ENCODE measurements around the gene NOP53.
"Not testable (repeated sequence)": the region's sequence is repeated elsewhere in the genome, so short reads cannot be mapped to it uniquely, and the experiment has no call there.

NOP53 gene

DNA sequence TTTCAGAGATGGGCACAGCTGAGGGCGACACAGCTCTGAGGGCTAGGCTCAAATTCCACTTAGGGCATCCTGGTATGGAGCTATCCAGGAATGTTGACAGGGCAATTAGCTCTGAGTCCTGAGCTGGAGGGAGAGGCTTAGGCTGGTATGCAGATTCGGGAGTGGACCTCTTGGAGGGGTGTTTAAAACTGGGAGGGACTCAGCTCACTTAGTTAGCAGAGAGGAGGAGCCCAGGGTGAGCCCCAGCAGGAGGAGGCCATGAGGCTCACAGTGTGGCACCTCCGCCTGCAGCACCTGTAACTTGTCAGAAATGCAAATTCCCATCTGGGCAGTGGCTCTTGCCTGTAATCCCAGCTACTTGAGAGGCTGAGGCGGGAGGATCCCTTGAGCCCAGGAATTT, 10.2 kb upstream of the NOP53 start:
- Histone ChIP-seq H2AFZ (ENCODE audit: low read depth, low read length) (no peak overlapping the region), H3K36me3 (replicated peaks; ENCODE audit: low read depth, low read length) (no peaks in the 10 kb centered on the region), H3K79me2 (ENCODE audit: low read length) (no peaks in the 10 kb centered on the region), H3K4me1 (ENCODE audit: low read length) (no peaks in the 10 kb centered on the region), H3K27me3 (ENCODE audit: low read depth, low read length) (no peaks in the 10 kb centered on the region), H3K9ac (ENCODE audit: low read length) (no peak overlapping the region), H3K4me2 (ENCODE audit: low read length) (no peak overlapping the region), H3K27ac (ENCODE audit: low read length) (no peak overlapping the region), H4K20me1 (ENCODE audit: insufficient read depth, low read length) (no peaks in the 10 kb centered on the region), H3K9me3 (ENCODE audit: insufficient read depth, low read length) (no peaks in the 10 kb centered on the region), H3K4me3 (ENCODE audit: low read length) (no peak overlapping the region)
- TF ChIP-seq EZH2phosphoT487 (IDR thresholded peaks at IDR 0.05; ENCODE audit: low read depth): no peak
- TF ChIP-seq, protein P1, sequence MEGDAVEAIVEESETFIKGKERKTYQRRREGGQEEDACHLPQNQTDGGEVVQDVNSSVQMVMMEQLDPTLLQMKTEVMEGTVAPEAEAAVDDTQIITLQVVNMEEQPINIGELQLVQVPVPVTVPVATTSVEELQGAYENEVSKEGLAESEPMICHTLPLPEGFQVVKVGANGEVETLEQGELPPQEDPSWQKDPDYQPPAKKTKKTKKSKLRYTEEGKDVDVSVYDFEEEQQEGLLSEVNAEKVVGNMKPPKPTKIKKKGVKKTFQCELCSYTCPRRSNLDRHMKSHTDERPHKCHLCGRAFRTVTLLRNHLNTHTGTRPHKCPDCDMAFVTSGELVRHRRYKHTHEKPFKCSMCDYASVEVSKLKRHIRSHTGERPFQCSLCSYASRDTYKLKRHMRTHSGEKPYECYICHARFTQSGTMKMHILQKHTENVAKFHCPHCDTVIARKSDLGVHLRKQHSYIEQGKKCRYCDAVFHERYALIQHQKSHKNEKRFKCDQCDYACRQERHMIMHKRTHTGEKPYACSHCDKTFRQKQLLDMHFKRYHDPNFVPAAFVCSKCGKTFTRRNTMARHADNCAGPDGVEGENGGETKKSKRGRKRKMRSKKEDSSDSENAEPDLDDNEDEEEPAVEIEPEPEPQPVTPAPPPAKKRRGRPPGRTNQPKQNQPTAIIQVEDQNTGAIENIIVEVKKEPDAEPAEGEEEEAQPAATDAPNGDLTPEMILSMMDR (IDR thresholded peaks at IDR 0.05; ENCODE audit: low read depth, low read length): no peak

DNA sequence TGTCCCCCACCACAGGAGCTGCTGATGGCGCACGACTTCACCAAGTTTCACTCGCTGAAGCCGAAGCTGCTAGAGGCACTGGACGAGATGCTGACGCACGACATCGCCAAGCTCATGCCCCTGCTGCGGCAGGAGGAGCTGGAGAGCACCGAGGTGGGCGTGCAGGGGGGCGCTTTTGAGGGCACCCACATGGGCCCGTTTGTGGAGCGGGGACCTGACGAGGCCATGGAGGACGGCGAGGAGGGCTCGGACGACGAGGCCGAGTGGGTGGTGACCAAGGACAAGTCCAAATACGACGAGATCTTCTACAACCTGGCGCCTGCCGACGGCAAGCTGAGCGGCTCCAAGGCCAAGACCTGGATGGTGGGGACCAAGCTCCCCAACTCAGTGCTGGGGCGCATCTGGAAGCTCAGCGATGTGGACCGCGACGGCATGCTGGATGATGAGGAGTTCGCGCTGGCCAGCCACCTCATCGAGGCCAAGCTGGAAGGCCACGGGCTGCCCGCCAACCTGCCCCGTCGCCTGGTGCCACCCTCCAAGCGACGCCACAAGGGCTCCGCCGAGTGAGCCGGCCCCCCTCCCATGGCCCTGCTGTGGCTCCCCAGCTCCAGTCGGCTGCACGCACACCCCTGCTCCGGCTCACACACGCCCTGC, 4.4 kb upstream of the NOP53 start:
- Histone ChIP-seq H3K9ac (ENCODE audit: low read length) (no peak overlapping the region), H3K36me3 (replicated peaks; ENCODE audit: low read depth, low read length) (no peaks in the 10 kb centered on the region), H3K27ac (ENCODE audit: low read length) (no peak overlapping the region), H3K9me3 (ENCODE audit: insufficient read depth, low read length) (no peaks in the 10 kb centered on the region), H3K4me2 (ENCODE audit: low read length) (no peak overlapping the region), H4K20me1 (ENCODE audit: insufficient read depth, low read length) (no peaks in the 10 kb centered on the region), H3K4me3 (ENCODE audit: low read length) (no peak overlapping the region), H3K4me1 (ENCODE audit: low read length) (peaks cover 18% of the 10 kb centered on the region), H3K27me3 (ENCODE audit: low read depth, low read length) (no peaks in the 10 kb centered on the region), H3K79me2 (ENCODE audit: low read length) (peaks cover 6% of the 10 kb centered on the region), H2AFZ (ENCODE audit: low read depth, low read length) (no peak overlapping the region)
- no peak for TF ChIP-seq EZH2phosphoT487 (IDR thresholded peaks at IDR 0.05; ENCODE audit: low read depth)
- TF ChIP-seq, protein P1 (IDR thresholded peaks at IDR 0.05; ENCODE audit: low read depth, low read length): no peak

DNA sequence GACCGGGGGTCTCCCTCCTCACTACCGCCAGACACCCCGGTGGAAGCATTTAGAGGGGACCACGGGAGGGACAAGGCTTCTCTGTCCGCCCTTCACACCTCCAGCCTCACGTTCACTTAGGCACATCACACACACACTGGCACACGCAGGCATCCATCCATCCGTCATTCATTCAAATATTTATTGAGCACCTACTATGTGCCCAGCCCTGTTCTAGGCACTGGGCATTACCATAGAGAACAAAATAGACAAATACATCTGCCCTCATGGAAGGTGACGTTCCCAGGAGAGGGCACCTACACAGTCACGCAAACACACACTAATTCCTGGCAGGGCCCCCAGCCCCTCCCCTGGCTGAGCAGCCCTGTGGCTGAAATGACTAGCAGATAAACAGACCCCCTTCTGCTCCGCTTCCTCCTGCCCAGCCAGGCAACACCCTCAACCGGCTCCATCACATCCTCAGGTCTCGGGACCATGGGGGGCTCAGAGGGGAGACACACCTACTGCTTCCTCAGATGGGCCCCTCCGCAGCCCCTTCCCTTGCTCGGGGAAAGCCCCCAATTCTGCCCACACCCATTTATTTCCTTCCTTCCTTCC, 3.7 kb upstream of the NOP53 start:
- Histone ChIP-seq H3K4me3 (ENCODE audit: low read length) (no peak overlapping the region), H3K27me3 (ENCODE audit: low read depth, low read length) (no peaks in the 10 kb centered on the region), H4K20me1 (ENCODE audit: insufficient read depth, low read length) (peaks cover 1% of the 10 kb centered on the region; the same call in 1 of the 2 replicates), H2AFZ (ENCODE audit: low read depth, low read length) (no peak overlapping the region), H3K9me3 (ENCODE audit: insufficient read depth, low read length) (no peaks in the 10 kb centered on the region), H3K27ac (ENCODE audit: low read length) (no peak overlapping the region), H3K79me2 (ENCODE audit: low read length) (peaks cover 12% of the 10 kb centered on the region), H3K36me3 (replicated peaks; ENCODE audit: low read depth, low read length) (peaks cover 2% of the 10 kb centered on the region), H3K9ac (ENCODE audit: low read length) (no peak overlapping the region), H3K4me1 (ENCODE audit: low read length) (peaks cover 23% of the 10 kb centered on the region), H3K4me2 (ENCODE audit: low read length) (no peak overlapping the region)
- TF ChIP-seq EZH2phosphoT487 (IDR thresholded peaks at IDR 0.05; ENCODE audit: low read depth): no peak
- TF ChIP-seq, protein P1 (IDR thresholded peaks at IDR 0.05; ENCODE audit: low read depth, low read length): no peak

DNA sequence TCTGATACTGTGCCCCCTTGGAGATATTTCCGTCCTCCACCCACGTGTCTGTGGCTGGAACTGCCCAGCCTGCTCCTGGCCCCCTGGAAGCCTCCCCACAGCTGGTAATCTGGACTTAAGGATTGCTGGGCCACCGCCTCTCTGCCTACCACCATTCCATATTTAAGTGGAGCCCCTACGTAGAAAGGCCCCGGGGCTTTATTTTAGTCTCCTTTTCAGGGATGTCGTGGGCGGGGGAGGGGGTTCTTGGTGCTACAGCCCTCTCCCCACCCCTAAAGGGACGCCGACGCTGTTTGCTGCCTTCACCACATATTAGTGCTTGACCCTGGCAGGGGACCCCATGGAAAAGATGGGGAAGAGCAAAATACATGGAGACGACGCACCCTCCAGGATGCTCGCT, 2.7 kb upstream of the NOP53 start:
- Histone ChIP-seq H3K4me2 (ENCODE audit: low read length) (peak overlapping the region; percentile 84), H3K79me2 (ENCODE audit: low read length) (peaks cover 22% of the 10 kb centered on the region), H2AFZ (ENCODE audit: low read depth, low read length) (no peak overlapping the region), H4K20me1 (ENCODE audit: insufficient read depth, low read length) (peaks cover 3% of the 10 kb centered on the region; the same call in 1 of the 2 replicates), H3K9me3 (ENCODE audit: insufficient read depth, low read length) (no peaks in the 10 kb centered on the region), H3K4me3 (ENCODE audit: low read length) (peak overlapping the region; percentile 81; the same call in 1 of the 2 replicates), H3K4me1 (ENCODE audit: low read length) (peaks cover 26% of the 10 kb centered on the region), H3K36me3 (replicated peaks; ENCODE audit: low read depth, low read length) (peaks cover 8% of the 10 kb centered on the region), H3K9ac (ENCODE audit: low read length) (no peak overlapping the region), H3K27ac (ENCODE audit: low read length) (no peak overlapping the region), H3K27me3 (ENCODE audit: low read depth, low read length) (no peaks in the 10 kb centered on the region)
- TF ChIP-seq, protein P1 (IDR thresholded peaks at IDR 0.05; ENCODE audit: low read depth, low read length): no peak
- no peak for TF ChIP-seq EZH2phosphoT487 (IDR thresholded peaks at IDR 0.05; ENCODE audit: low read depth)

DNA sequence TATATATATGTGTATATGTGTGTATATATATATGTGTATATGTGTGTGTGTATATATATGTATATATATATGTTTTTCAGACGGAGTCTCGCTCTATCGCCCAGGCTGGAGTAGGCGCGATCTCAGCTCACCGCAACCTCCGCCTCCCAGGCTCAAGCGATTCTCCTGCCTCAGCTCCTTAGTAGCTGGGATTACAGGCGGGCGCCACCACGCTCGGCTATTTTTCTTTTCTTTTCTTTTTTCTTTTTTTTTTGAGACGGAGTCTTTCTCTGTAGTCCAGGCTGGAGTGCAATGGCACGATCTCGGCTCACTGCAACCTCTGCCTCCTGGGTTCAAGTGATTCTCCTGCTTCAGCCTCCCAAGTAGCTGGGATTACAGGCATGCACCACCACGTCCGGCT, 783 bp downstream of the NOP53 start:
- Histone ChIP-seq H3K4me2 (ENCODE audit: low read length) (peak overlapping the region; percentile 38), H3K9ac (ENCODE audit: low read length) (peak overlapping the region; percentile 90), H3K4me3 (ENCODE audit: low read length) (peak overlapping the region; percentile 86), H3K36me3 (replicated peaks; ENCODE audit: low read depth, low read length) (peaks cover 37% of the 10 kb centered on the region), H3K4me1 (ENCODE audit: low read length) (peaks cover 32% of the 10 kb centered on the region), H4K20me1 (ENCODE audit: insufficient read depth, low read length) (peaks cover 18% of the 10 kb centered on the region; the same call in 1 of the 2 replicates), H3K79me2 (ENCODE audit: low read length) (peaks cover 55% of the 10 kb centered on the region)
- not testable (repeated sequence) for H3K27me3 ChIP-seq (ENCODE audit: low read depth, low read length); H3K9me3 ChIP-seq (ENCODE audit: insufficient read depth, low read length); H2AFZ ChIP-seq (ENCODE audit: low read depth, low read length); H3K27ac ChIP-seq (ENCODE audit: low read length)

Data from OCI-LY3 (cell line).